Fibroblast of gingiva (primary cell): ENCODE data around the gene ATP5F1D.
"Not testable (repeated sequence)": the region's sequence is repeated elsewhere in the genome, so short reads cannot be mapped to it uniquely, and the experiment has no call there.

Experiments used
- DNase-seq: peaks from one replicate; pipeline ENCODE4 v3.0.0-alpha.2; 2011; ENCODE audit warnings: low read depth

ATP5F1D gene

DNA sequence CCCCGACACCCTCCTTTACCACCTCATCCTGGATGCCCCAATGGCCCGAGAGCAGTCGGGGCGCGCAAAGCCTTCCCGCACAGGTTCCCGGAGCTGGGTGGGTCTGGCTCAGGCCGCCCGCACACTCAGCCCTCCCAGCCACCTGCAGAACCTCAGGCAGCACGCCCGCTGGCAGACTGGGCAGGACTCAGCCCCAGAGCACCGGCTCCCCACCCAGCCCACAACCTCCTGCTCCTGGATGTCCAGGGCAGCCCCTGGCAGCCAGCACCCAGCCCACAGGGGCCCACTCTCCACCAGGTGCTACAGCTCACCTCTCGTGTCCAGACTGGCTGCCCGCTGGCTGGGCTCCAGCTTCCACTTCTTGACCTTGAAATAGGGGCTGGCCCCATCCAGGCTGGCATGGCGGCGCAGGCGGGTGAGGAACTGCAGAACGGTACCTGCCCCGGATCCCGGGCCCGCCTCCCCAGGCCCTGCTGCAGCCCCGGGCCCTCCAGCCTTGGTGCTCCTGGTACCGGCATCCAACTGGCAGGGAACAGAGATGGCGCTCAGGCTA is 8.4 kb upstream of the ATP5F1D start:
- DNase-seq: no peak

DNA sequence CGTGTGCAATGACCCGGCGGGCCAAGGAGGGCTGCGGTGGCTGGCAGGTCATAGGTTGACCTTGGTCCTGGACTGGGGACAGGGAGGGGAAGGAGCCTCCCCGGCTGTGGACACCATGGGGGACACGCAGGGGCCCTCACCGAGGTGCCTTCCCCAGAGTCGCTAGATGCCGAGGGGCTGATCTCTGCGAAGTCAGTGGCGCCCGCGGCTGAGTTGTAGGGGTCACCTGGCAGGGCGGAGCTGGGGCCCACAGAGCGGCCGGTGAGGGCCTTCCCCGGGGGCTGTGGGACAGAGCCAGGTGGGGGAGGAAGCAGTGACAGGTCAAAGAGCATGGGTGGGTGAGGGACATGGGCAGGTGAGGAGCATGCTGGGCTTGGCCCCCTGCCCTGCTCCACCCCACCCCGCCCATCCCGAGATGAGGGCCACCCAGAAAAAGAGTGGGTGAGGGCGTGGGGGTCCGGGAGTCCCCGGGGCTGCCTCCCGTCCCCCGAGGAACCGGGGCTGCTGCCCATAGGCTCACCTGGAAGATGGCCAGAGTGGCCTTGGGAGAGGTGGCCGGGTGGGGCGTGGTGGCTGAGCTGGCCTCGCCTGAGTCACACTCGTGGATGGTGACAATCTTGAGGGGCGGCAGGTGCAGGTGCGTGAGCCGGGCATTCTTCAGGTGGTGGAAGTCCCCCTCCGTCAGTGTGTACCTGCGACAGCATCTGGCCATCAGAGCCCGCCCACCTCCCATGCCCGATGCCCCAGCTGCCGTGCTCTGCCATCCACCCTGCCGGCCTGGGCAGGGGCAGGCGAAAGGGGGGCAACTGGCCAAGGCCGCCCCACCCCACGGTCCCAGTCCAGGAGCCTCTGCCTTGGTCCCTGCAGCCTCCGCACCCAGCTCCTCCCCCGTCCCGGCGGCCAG is 7.2 kb upstream of the ATP5F1D start:
- no peak for DNase-seq

DNA sequence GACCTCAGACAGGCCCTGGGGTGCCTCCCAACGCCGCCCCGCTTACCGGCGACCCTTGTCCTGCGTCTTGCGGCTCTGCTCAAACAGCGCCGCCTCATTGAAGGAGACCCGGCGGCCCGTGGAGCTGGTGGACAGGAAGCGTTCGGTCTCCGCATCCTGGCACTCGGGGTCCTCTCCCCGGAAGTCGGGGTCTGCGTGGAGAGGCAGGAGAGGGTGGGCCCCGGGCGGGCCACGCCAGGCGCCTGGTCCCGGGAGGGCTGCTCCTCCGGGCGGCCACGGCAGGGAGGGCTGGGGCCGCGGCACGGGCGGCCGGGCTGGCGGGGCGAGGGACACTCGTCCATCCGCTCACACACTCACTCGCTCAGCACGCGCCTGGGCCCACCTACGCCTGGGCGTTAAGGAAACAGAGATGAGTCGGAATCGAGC is 6.6 kb upstream of the ATP5F1D start:
- no peak for DNase-seq

DNA sequence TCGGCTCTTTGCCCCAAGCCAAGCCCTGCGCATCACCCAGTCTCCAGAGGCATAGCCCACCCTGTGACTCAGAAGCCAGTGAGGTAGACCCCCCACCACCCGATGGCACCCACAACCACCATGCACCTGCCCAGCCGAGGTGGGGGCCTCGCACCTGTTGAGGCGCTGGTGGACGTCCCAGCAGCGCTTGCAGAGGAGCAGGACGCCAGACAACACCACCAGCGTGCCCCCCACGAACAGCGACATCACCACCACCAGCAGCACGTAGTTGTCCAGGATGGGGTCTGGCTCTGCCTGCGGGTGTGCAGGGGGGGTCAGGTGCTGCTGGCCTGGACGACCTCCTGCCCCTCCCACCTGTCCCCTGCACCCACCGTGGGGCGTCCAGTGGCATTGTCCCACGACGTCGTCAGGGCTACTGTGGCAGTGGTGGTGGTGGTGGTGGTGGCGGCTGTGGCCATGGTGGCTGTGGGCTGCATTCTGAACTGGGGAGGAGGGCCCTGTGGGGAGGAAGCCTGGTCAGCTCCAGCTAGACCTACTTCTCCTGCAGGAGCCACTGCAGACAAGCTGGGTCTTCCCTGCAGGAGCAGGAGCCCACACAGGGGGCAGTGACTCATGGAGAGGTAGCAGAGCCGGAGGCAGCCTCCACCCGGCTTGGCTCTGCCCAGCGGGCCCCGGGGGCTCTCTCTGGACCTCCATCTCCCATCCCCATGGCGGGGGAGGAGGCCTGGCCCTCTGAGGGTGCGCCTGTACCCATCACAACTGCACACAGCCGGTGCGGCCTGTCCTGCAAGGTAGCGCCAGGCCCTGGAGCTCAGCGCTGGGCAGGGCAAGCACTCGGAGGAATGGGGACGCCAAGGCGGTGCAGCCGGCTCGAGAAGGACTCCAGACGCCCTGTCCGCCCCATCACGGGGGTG is 5.7 kb upstream of the ATP5F1D start:
- DNase-seq: no peak

DNA sequence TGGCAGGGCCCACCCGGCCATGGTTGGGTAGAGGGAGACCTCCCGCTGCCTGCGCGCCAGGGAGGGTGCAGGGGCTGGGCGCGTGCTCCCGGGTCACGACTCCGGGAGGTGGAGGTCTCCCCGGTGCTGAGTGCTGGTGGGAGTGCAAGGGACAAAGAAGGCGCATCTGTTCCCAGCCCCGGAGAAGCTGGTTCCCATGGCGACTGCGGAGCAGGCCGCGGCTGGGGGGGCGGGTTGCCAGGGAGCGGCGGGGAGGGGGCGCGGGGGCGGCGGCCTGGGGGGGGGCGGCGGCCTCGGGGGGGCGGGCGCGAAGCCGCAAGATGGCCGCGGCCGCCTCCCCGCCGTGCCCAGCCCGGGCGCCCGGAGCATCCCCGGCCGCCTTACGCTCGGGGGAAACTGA is 5.0 kb upstream of the ATP5F1D start:
- DNase-seq: no peak

DNA sequence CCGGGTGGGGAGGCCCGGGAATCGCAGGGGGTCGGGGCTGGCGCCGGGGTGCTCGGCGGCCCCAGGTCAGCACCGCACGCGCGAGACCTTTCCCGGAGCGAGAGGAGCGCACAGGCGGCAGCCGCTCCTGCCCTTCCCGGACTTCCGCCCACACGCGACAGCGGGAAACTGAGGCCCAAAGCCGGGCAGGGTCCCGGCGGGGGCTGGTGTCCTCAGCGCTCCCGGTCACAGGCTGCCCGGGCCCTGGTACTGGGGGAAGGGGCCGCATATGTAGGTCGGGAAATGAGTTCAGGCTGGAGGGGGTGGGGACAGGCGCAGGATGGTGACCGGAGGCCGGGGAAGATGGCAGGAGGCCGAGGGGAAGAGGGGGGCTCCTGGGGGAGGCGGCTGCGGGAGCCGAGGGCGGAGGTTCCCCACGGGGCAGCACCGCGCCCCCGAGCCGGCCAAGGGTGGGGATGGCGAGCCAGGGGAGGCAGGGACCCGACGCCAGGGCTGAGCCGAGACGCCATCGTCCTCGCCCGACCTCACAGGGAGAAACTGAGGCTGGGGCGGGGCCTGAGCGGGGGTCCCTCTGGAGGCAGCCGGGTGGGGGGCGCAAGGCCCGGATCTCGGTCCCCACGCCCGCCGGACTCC is 4.4 kb upstream of the ATP5F1D start:
- DNase-seq: no peak

DNA sequence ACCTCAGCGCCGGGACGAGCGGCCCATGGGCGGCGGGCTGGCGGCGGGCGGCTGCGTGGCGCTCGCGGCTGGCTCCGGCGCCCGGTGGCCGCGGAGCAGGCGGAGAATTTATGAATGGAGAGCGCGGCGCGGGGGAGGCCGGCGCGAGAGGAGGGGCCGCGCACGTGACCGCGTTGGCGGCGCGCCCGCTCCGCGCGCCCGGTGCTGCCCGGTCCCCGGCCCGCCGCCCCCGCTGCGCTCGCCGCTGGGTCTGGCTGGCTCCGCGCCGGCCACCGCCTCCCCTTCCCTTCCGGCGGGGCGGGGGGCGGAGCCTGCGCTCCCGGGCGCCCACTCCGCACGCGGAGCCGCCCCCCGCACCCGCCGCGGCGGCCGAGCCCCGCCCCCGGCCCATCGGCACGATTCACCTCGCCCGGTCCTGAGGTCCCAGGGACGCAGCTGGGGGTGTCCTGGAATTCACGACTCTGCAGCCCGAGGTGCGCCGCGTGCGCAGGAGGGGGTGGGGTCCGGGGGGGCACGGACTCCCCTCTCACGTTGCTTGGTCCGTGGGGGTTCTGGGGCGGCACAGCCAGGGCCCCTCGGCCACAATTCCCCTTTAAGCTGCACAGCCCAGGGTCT is 3.7 kb upstream of the ATP5F1D start, which contains the start of gene CBARP:
TSS of gene CBARP (minus strand) at position 252 of the 615 bp plus-strand sequence. CDS start 1,905 bp downstream, outside the sequence.
- DNase-seq: no peak

DNA sequence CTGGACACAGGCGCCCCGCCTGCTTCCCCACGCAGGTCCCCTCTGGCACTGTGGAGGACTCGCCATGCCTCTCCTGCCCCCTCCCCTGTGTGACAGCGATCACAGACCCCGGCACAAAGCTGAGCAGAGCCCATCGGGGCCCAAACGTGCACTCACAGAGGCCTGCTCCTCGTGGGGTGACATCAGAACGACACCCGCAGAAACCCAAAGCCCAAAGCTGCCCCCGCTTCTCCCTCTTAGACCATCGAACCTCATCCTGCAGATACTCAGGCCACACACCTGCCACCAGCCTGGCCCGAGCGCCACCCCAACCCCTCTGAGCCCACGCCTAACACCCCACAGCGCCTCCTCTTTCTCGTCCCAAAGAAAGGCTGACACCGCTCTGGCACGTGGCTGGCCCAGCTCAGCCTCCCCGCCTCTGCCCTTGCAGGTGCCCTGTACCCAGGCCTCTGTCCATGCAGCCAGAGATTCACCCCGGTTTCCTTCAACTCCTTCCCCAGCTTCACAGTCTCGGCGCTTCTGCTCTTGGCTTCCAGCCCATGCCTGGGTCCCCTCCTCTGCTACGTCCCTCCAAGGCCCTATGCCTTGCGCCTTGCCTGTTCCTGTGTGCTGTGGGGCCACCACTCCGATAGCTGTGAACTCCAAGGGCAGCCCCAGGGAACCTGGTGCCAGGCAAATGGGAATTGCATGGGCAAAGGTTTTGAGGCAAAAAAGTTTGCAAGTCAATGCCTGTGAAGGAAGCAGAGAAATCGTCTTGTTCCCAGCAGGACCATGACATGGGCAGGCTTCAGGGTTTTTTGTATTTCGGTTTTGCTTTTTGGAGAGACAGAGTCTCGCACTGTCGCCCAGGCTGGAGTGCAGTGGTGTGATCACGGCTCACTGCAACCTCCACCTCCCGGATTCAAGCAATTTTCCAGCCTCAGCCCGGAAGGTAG is 2.9 kb upstream of the ATP5F1D start:
- no peak for DNase-seq

DNA sequence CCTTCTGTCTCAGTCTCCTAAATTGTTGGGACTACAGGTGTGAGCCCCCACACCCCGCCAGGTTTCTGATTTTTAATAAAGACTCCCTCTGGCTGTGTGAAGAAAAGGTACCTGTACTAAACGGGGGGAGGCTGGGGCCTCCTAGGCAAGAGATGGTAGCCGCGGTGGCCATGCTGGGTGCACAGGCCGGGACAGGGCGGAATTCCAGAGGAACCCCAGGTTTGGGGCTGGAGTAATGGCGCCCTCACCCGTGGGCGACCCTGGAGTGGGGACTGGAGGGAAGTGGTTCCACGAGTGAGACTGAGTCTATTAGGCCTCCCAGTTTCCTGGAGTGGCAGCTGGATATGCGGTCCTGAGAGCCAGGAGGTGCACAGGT is 2.1 kb upstream of the ATP5F1D start:
- DNase-seq: no peak

DNA sequence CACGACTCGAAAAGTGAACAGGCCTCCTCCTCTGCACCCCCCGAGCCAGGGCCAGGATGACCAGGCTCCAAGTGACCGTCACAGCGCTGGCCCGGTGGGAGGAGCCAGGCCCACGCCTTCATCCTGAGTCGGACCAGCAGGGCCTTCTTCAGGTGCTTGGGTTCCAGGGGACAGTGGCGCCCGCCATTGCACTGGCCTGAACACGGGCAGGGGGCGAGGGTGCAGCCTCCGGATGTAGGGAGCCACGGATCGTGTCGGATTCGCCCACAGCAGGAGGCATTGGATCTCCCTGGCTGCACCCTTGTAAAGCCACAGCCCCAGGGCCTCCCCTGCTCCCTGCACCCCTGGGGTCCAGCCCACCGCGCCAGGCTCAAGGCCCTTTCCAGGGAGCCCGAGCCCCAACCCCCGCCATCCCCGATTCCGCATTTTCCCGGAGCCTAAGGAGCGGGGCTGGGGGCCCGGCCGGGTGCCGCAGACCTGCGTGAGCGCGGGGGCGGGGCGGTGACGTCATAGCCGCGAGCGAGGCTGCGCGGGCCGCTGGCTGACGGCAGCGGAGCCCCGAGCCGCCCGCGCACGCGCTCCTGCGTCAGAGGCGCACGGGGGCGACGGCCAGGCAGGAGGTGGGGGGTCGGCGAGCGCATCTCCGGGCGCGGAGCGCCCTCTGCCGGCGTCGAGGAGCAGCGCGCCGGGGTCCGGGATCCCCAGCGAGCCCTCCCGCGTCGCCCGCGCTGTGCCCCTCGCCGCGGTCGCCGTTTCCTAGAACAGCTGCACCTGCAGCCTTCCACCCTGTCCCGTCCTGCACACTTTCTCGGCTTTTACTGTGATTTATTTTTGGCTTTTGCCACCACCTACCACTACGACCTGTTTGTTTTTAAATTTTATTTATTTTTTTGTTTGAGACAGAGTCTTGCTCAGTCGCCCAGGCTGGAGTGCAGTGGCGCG is 1.5 kb upstream of the ATP5F1D start:
- peak; percentile 88 for DNase-seq

DNA sequence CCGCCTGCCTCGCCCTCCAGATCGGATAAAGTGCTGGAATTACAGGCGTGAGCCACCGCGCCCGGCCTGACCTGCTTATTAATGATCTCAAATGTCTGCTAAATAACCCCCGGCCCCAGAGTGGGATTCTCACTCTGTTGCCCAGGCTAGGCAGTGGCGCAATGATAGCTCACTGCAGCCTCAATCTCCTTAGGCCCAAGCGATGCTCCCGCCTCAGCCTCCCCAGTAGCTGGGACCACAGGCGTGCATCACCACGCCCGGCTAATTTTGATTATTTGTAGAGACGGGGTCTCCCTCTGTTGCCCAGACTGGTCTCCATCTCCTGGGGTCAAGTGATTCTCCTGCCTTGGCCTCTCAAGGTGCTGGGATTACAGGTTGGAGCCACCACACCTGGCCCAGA is 626 bp upstream of the ATP5F1D start:
- DNase-seq: no peak

DNA sequence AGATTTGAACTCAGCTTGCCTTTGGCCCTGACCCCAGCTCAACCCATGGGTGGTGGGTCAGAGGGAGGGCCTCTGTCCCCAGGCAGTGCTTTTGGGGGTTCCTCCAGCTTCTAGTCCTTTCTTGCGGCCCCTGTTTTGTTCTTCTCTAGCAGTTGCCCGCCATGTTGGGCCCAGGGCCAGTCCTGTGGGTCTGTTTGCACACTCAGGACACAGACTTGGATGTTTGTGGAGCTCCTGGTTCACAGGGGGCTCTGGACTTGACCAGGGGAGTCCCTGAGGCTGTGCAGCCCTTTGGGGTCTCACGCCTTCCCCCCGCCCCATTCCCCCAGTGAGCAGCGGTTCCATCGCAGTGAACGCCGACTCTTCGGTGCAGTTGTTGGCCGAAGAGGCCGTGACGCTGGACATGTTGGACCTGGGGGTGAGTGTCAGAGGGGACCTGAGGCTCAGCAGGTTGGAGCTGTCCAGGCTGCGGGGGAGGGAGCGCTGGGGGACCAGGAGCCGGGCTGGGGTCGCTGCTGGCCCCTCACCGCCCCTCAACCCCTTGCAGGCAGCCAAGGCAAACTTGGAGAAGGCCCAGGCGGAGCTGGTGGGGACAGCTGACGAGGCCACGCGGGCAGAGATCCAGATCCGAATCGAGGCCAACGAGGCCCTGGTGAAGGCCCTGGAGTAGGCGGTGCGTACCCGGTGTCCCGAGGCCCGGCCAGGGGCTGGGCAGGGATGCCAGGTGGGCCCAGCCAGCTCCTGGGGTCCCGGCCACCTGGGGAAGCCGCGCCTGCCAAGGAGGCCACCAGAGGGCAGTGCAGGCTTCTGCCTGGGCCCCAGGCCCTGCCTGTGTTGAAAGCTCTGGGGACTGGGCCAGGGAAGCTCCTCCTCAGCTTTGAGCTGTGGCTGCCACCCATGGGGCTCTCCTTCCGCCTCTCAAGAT is 2.5 kb downstream of the ATP5F1D start:
- DNase-seq: peak; percentile 84

DNA sequence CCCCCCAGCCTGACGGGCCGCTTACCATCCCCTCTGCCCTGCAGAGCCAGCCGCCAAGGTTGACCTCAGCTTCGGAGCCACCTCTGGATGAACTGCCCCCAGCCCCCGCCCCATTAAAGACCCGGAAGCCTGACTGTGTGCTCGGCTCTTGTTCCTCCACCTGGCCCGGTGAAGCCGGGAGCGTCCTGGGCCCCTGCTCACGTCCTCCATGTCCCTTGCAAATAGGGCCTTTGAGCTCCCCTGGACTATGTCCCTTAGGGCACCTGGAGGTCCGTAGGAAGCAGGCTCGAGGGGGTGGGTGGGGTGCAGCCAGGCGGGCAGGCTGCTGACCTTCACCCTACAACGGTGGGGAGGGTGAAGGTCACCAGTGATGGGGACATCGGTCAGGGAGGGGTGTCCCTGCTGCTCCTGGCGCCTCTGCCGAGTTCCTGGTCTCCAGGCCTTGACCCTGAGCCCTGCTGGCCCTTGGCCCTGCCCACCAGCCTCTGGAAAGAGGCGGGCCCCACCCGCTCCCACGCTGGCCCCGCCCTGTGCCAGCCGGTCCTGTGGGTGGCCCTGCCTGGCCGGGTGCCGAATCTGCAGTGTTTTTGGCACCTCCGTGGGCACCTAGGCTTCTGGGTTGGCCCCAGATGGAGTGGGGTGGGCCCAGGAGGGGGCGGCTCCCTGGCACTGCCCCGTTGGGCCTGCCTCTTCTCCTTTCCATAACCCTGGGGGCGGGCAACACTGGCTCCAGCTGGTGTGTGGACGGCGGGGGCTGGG is 3.3 kb downstream of the ATP5F1D start:
- DNase-seq: peak; percentile 67

DNA sequence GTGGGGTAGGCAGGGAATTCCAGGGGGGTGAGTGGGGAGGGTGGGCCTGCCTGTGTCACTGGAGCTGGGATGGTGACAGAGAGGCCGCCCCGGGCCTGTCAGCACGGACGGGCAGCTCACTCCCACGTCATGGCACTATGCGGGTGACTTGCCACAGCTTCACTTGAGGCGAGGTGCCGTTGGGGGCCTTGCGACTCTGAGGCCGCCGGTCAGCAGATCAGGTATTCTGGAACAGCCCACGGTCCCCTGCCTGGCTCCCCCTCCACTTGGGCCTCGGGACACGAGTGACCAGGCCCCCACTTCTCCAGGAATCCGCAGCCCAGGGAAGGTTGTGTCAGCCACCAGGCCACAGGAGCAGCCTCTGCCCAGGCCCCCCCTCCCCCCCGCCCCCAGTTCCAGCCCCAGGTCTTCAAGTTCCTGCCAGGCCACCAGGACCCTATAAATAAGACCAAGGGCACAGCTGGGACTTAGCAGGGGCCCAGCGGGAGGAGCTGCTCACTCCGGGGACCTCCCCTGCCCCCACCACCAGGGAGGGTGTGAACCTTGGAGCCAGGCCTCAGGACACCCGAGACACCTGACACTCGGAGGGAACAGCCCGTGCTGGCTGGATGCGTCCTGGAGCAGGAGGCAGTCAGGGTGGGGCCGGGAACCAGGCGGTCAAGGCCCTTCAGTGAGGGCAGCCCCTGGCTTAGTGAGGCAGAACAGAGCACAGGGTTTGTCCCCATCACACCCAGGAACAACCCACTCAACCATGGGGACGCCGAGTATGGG is 4.1 kb downstream of the ATP5F1D start:
- DNase-seq: no peak

DNA sequence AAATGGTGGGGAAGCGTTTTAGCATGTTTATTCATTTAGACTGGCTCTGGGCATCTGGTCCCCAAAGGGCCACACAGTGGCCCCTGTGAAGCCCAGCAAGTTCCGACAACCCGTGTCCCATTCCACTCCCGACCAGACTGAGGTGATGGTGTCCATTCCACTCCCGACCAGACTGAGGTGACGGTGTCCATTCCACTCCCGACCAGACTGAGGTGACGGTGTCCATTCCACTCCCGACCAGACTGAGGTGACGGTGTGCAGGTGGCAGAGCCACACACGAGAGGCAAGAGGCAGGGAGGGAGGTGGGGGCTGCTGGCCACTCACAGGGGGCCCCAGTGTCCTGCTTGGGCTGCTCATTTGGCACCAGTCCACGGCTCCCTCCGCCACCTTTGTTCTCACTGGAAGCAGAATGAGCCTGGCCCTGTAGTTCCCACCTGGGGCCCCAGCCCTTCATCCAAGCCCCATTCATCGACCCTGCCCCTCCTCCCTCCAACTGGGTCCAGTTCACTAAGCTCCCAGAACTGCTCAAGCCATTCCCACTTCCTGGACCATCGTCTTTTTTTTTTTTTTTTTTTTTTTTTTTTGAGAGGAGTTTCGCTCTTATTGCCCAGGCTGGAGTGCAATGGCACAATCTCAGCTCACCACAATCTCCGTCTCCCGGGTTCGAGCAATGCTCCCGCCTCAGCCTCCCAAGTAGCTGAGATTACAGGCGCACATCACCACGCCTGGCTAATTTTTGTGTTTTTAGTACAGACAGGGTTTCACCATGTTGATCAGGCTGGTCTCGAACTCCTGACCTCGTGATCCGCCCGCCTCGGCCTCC is 4.9 kb downstream of the ATP5F1D start:
- DNase-seq: not testable (repeated sequence)

DNA sequence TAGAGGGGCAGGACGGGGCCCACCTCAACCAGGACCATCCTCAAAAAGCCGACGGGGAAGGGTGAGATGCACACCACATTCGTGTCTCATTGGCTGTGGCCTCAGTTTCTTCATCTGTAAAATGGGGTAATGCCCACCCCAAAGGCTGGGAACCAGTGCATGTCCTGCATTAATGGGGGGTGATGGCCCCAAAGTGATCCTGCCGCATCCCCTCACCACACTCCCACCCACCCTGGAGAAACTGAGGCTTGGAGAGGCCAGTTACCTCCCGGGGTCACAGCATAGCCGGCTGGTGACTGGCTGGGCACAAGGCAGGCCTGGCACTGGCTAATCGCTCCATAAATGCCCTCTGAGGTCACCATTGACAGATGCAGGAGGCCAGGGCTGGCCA is 6.2 kb downstream of the ATP5F1D start:
- DNase-seq: no peak
